AG04449 (cell line): ENCODE results near the gene CCDC116.

ENCODE experiments used
- CTCF ChIA-PET: fragments of 350-600 bp; formaldehyde crosslinking; extraction: SDS; loops from one replicate; lab custom pipeline; 2021; ENCODE audit warnings: antibody characterized with exemption; lab: Yijun Ruan, JAX
- POLR2A ChIA-PET: fragments of 400-600, 350-600 bp; formaldehyde crosslinking; extraction: SDS; loops from one replicate; lab custom pipeline; 2020; ENCODE audit warnings: antibody characterized with exemption, inconsistent platforms; lab: Yijun Ruan, JAX
- DNase-seq: peaks from one replicate; pipeline ENCODE4 v3.0.0-alpha.2; 2010; ENCODE audit warnings: low read depth, low spot score
- H3K4me3 ChIP-seq: 2 replicates; pipeline ENCODE4 v1.5.1; 2011; ENCODE audit warnings: low read depth, mild to moderate bottlenecking, control low read depth, low read length
- CTCF ChIP-seq: IDR thresholded peaks from one replicate; pipeline ENCODE4 v1.5.1; 2011; ENCODE audit warnings: mild to moderate bottlenecking, moderate library complexity, low read length, control low read depth, inconsistent platforms; ENCODE audit not compliant: insufficient read depth; ENCODE audit errors: missing control alignments

The CCDC116 gene

GRCh38 chr22:21639359-21639758 lies 6.8 kb downstream of the CCDC116 start:
- DNase-seq: no peak
- ChIA-PET CTCF (interaction anchor here (1.1 to 2.5 kb wide), 3 partner anchors 9 to 11 kb away, joined by 4 to 10 read pairs (median 7); partner anchors contain the start of gene YDJC), POLR2A (no interaction called here)
- no peak for TF ChIP-seq CTCF
- no peak overlapping the region for H3K4me3 ChIP-seq

GRCh38 chr22:21640810-21641209 lies 8.2 kb downstream of the CCDC116 start:
- no peak for DNase-seq
- H3K4me3 ChIP-seq: no peak overlapping the region
- ChIA-PET POLR2A (no interaction called here), CTCF (interaction anchor here (1.1 to 7.2 kb wide), 9 partner anchors 11 to 651 kb away, joined by 3 to 158 read pairs (median 6); partner anchors contain the start of genes CCDC116 and YDJC)
- TF ChIP-seq CTCF: no peak

GRCh38 chr22:21641417-21641788 lies 8.8 kb downstream of the CCDC116 start:
- H3K4me3 ChIP-seq: peak overlapping the region; percentile 66
- peak; percentile 56 for TF ChIP-seq CTCF
- ChIA-PET POLR2A (interaction anchor here (0.6 to 1.3 kb wide), 2 partner anchors 8 to 12 kb away, joined by 3 to 5 read pairs; partner anchors contain the start of genes CCDC116 and YDJC), CTCF (interaction anchor here (0.9 to 7.2 kb wide), 14 partner anchors 10 to 738 kb away, joined by 3 to 158 read pairs (median 4); partner anchors contain the start of genes CCDC116 and YDJC)
- no peak for DNase-seq

GRCh38 chr22:21641789-21642583 lies 9.4 kb downstream of the CCDC116 start, which contains the start of gene SDF2L1:
Gene SDF2L1 (plus strand): TSS chr22:21642302. CDS start chr22:21642337, 35 bp downstream.
- ChIA-PET POLR2A (interaction anchor here (0.6 to 1.3 kb wide), 5 partner anchors 9 to 565 kb away, joined by 3 to 5 read pairs (median 3); partner anchors contain the start of genes CCDC116, PPIL2 and YDJC), CTCF (interaction anchor here (0.8 to 7.2 kb wide), 18 partner anchors 10 to 739 kb away, joined by 3 to 158 read pairs (median 4); partner anchors contain the start of genes CCDC116, PPIL2 and YDJC)
- DNase-seq: peak; percentile 91
- TF ChIP-seq CTCF: peak; percentile 21
- peak within 1 kb of the TSS; percentile 74 for H3K4me3 ChIP-seq

GRCh38 chr22:21642584-21643448 lies 10.3 kb downstream of the CCDC116 start:
- peak; percentile 64 for TF ChIP-seq CTCF
- peak overlapping the region; percentile 74 for H3K4me3 ChIP-seq
- ChIA-PET CTCF (interaction anchor here (0.8 to 7.2 kb wide), 16 partner anchors 9 to 740 kb away, joined by 3 to 158 read pairs (median 5); partner anchors contain the start of genes CCDC116, PPIL2 and YDJC), POLR2A (interaction anchor here (0.6 to 1.3 kb wide), 4 partner anchors 13 to 566 kb away, joined by 3 to 5 read pairs (median 3); partner anchors contain the start of genes PPIL2 and YDJC)
- no peak for DNase-seq
